IPS-NIHi11 (cell line): ENCODE measurements around the gene TANC1.

Experiments
- DNase-seq: peaks from one replicate; pipeline ENCODE4 v3.0.0; 2012; ENCODE audit warnings: mixed read lengths, low spot score

The TANC1 gene

GRCh38 chr2:159196393-159196925 lies 228.0 kb downstream of the TANC1 start:
- DNase-seq, result no peak

GRCh38 chr2:159199236-159199635 lies 230.8 kb downstream of the TANC1 start:
- DNase-seq, result no peak

GRCh38 chr2:159199761-159200465 lies 231.5 kb downstream of the TANC1 start:
- no peak for DNase-seq

GRCh38 chr2:159200498-159200897 lies 232.1 kb downstream of the TANC1 start:
- DNase-seq, result no peak

GRCh38 chr2:159201360-159202063 lies 233.1 kb downstream of the TANC1 start:
- DNase-seq, result no peak

- DNase-seq, result no peak
Measured at GRCh38 chr2:159202568-159203071, 234.2 kb downstream of the TANC1 start.

- DNase-seq, result no peak
Measured at GRCh38 chr2:159204381-159205144, 236.1 kb downstream of the TANC1 start.

- no peak for DNase-seq
Measured at GRCh38 chr2:159206736-159207380, 238.4 kb downstream of the TANC1 start.

- no peak for DNase-seq
Measured at GRCh38 chr2:159208438-159208837, 240.0 kb downstream of the TANC1 start.

GRCh38 chr2:159209341-159210306 lies 241.2 kb downstream of the TANC1 start:
- DNase-seq, result no peak

GRCh38 chr2:159211447-159212396 lies 243.3 kb downstream of the TANC1 start:
- peak; percentile 83 for DNase-seq

GRCh38 chr2:159213296-159213695 lies 244.9 kb downstream of the TANC1 start:
- no peak for DNase-seq

GRCh38 chr2:159214325-159214865 lies 246.0 kb downstream of the TANC1 start:
- no peak for DNase-seq

- no peak for DNase-seq
Measured at GRCh38 chr2:159215116-159215515, 246.7 kb downstream of the TANC1 start.

- DNase-seq, result no peak
Measured at GRCh38 chr2:159217676-159218075, 249.2 kb downstream of the TANC1 start.

- DNase-seq, result no peak
Measured at GRCh38 chr2:159218389-159218788, 249.9 kb downstream of the TANC1 start.

- no peak for DNase-seq
Measured at GRCh38 chr2:159219394-159219998, 251.1 kb downstream of the TANC1 start.

GRCh38 chr2:159224061-159224813 lies 255.8 kb downstream of the TANC1 start:
- no peak for DNase-seq
